ENCODE data around the gene RANBP3L.
"Not testable (repeated sequence)": the region's sequence is repeated elsewhere in the genome, so short reads cannot be mapped to it uniquely, and the experiment has no call there.

RANBP3L gene

GRCh38 chr5:36202521-36202961, 99.2 kb downstream of the RANBP3L start:
- DNase-seq, result peak; percentile 67

- DNase-seq, result no peak
Observed at GRCh38 chr5:36200513-36200912, 101.2 kb downstream of the RANBP3L start.

- no peak for DNase-seq
Observed at GRCh38 chr5:36199620-36200019, 102.1 kb downstream of the RANBP3L start.

- not testable (repeated sequence) for DNase-seq
Observed at GRCh38 chr5:36198783-36199182, 102.9 kb downstream of the RANBP3L start.

Measured in NCI-H524 treated with DMSO at 0.1 percent for 48 hours (cell line).